ENCODE measurements around the gene HNRNPF. TPM values are rescaled to one million over a fixed set of nuclear protein-coding genes. Genes with fewer than 3 reads are reported as not detected.

The HNRNPF gene
- total and polyA plus RNA-seq, 4 donors: 64.5 to 150 (median 113) TPM

- Histone ChIP-seq H3K9me3 (ENCODE audit: control insufficient read depth in 4 of 4, low read length in 3 of 4) (no peaks in the 10 kb centered on the region), H3K27ac (ENCODE audit: low read depth in 1 of 2, low read length in 2 of 2) (no peak within 1 kb of the TSS), H3K36me3 (ENCODE audit: control insufficient read depth in 4 of 4, insufficient read depth in 3 of 4, low read depth in 1 of 4, low read length in 3 of 4) (no peaks in the 10 kb centered on the region), H3K4me1 (ENCODE audit: control insufficient read depth in 4 of 4, insufficient read depth in 4 of 4, low read length in 3 of 4) (no peaks in the 10 kb centered on the region), H3K4me3 (ENCODE audit: low read depth in 1 of 3, low read length in 3 of 3) (no peak within 1 kb of the TSS), H3K9ac (ENCODE audit: low read depth in 1 of 2, low read length in 2 of 2) (no peak within 1 kb of the TSS), H3K27me3 (ENCODE audit: control insufficient read depth in 4 of 4, insufficient read depth in 4 of 4, low read length in 3 of 4) (no peaks in the 10 kb centered on the region)
- WGBS: 88% methylated on average over 13 of the region's 13 CpGs
- DNase-seq (ENCODE audit: low spot score): no peak
- TF ChIP-seq HNF4G (IDR thresholded peaks at IDR 0.05) (no peak), ZBTB33 (IDR thresholded peaks at IDR 0.05) (no peak), EGR1 (IDR thresholded peaks at IDR 0.05; ENCODE audit: low read depth in 2 of 2) (no peak), RXRA (IDR thresholded peaks at IDR 0.05) (no peak), REST (IDR thresholded peaks at IDR 0.05) (no peak), TAF1 (conservative IDR thresholded peaks at IDR 0.05) (no peak), HNF4A (conservative IDR thresholded peaks at IDR 0.05) (no peak), FOXA1 (IDR thresholded peaks at IDR 0.05) (no peak), JUND (IDR thresholded peaks at IDR 0.05) (no peak), CTCF (IDR thresholded peaks at IDR 0.05; ENCODE audit: low read depth, low read length, missing input control) (no peak), RAD21 (IDR thresholded peaks at IDR 0.05) (no peak), GABPA (IDR thresholded peaks at IDR 0.05 in 1 of 2, conservative IDR thresholded peaks at IDR 0.05 in 1 of 2) (no peak), SP1 (IDR thresholded peaks at IDR 0.05) (no peak), ATF3 (IDR thresholded peaks at IDR 0.05) (no peak), FOXA2 (IDR thresholded peaks at IDR 0.05) (no peak), MAX (IDR thresholded peaks at IDR 0.05) (no peak), NR2F2 (IDR thresholded peaks at IDR 0.05) (no peak), YY1 (IDR thresholded peaks at IDR 0.05) (no peak)
Measured at GRCh38 chr10:43371418-43371817, 37.6 kb downstream of the HNRNPF start, which contains the start of gene FXYD4. FXYD4 (plus strand) TSS chr10:43371636; CDS start chr10:43373747, 2,111 bp downstream.
